ENCODE results near the gene LYRM2.

LYRM2 gene

GRCh38 chr6:89596484-89596883 is 42.1 kb downstream of the LYRM2 start:
- Histone ChIP-seq H4K20me1 (ENCODE audit: insufficient read depth) (no peaks in the 10 kb centered on the region), H3K27ac (no peak overlapping the region), H3K4me3 (IDR thresholded peaks at IDR 0.05; ENCODE audit: insufficient read depth, low read depth, low read length) (no peak overlapping the region), H3K4me1 (ENCODE audit: low read depth, poor library complexity, severe bottlenecking) (peaks cover 6% of the 10 kb centered on the region), H3K9ac (no peak overlapping the region), H3K36me3 (ENCODE audit: insufficient read depth) (no peaks in the 10 kb centered on the region), H3K27me3 (ENCODE audit: insufficient read depth, low read depth) (no peaks in the 10 kb centered on the region), H3K79me2 (ENCODE audit: insufficient read depth, low read depth) (no peaks in the 10 kb centered on the region), H2AFZ (ENCODE audit: low read depth) (no peak overlapping the region), H3K4me2 (no peak overlapping the region)
- TF ChIP-seq, protein P1, sequence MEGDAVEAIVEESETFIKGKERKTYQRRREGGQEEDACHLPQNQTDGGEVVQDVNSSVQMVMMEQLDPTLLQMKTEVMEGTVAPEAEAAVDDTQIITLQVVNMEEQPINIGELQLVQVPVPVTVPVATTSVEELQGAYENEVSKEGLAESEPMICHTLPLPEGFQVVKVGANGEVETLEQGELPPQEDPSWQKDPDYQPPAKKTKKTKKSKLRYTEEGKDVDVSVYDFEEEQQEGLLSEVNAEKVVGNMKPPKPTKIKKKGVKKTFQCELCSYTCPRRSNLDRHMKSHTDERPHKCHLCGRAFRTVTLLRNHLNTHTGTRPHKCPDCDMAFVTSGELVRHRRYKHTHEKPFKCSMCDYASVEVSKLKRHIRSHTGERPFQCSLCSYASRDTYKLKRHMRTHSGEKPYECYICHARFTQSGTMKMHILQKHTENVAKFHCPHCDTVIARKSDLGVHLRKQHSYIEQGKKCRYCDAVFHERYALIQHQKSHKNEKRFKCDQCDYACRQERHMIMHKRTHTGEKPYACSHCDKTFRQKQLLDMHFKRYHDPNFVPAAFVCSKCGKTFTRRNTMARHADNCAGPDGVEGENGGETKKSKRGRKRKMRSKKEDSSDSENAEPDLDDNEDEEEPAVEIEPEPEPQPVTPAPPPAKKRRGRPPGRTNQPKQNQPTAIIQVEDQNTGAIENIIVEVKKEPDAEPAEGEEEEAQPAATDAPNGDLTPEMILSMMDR (conservative IDR thresholded peaks at IDR 0.05; ENCODE audit: low read depth, low read length): no peak

- no peak overlapping the region for H2AFZ ChIP-seq (ENCODE audit: low read depth)
Observed at GRCh38 chr6:89596056-89596455, 42.5 kb downstream of the LYRM2 start.

GRCh38 chr6:89591745-89592144 is 46.8 kb downstream of the LYRM2 start:
- no peaks in the 10 kb centered on the region for H3K79me2 ChIP-seq (ENCODE audit: insufficient read depth, low read depth)
- no peak overlapping the region for H3K4me2 ChIP-seq
- H3K36me3 ChIP-seq (ENCODE audit: insufficient read depth): no peaks in the 10 kb centered on the region

More at GRCh38 chr6:89596056-89596455, 42.5 kb downstream of the LYRM2 start:
- Histone ChIP-seq H3K27ac (no peak overlapping the region), H3K4me2 (no peak overlapping the region), H3K9ac (no peak overlapping the region), H3K36me3 (ENCODE audit: insufficient read depth) (no peaks in the 10 kb centered on the region), H4K20me1 (ENCODE audit: insufficient read depth) (no peaks in the 10 kb centered on the region), H3K4me3 (IDR thresholded peaks at IDR 0.05; ENCODE audit: insufficient read depth, low read depth, low read length) (no peak overlapping the region), H3K4me1 (ENCODE audit: low read depth, poor library complexity, severe bottlenecking) (peaks cover 6% of the 10 kb centered on the region), H3K79me2 (ENCODE audit: insufficient read depth, low read depth) (no peaks in the 10 kb centered on the region), H3K27me3 (ENCODE audit: insufficient read depth, low read depth) (no peaks in the 10 kb centered on the region)
- TF ChIP-seq, protein P1 (conservative IDR thresholded peaks at IDR 0.05; ENCODE audit: low read depth, low read length): no peak

DNA sequence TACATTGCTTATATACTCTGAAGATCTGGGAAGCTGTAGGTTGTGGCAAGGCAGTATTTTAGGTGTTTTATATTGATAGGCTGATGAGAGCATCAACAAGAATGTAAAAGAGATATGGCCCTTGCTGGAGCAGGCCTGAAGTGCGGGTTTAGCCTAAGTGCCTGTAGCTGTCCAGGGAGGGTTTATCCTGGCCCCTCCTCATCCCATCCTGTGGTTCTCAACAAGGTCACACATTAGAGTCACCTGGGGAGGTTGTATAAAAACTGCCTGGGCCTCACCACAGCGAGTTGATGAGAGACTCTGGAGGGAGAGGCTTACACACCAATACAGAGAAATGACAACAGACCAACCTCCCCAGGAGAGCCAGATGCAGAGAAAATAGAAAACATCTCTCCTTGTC is 48.4 kb downstream of the LYRM2 start:
- TF ChIP-seq, protein P1 (conservative IDR thresholded peaks at IDR 0.05; ENCODE audit: low read depth, low read length): no peak
- no peak overlapping the region for H3K27ac ChIP-seq
- no peaks in the 10 kb centered on the region for H3K27me3 ChIP-seq (ENCODE audit: insufficient read depth, low read depth)
- H3K4me3 ChIP-seq (IDR thresholded peaks at IDR 0.05; ENCODE audit: insufficient read depth, low read depth, low read length): no peak overlapping the region
- H2AFZ ChIP-seq (ENCODE audit: low read depth): no peak overlapping the region
- H3K4me1 ChIP-seq (ENCODE audit: low read depth, poor library complexity, severe bottlenecking): no peaks in the 10 kb centered on the region
- no peaks in the 10 kb centered on the region for H3K79me2 ChIP-seq (ENCODE audit: insufficient read depth, low read depth)
- H3K9ac ChIP-seq: no peak overlapping the region
- no peaks in the 10 kb centered on the region for H4K20me1 ChIP-seq (ENCODE audit: insufficient read depth)
- H3K4me2 ChIP-seq: no peak overlapping the region
- H3K36me3 ChIP-seq (ENCODE audit: insufficient read depth): no peaks in the 10 kb centered on the region

More at GRCh38 chr6:89591745-89592144, 46.8 kb downstream of the LYRM2 start:
- Histone ChIP-seq H3K27me3 (ENCODE audit: insufficient read depth, low read depth) (no peaks in the 10 kb centered on the region), H3K4me3 (IDR thresholded peaks at IDR 0.05; ENCODE audit: insufficient read depth, low read depth, low read length) (no peak overlapping the region), H4K20me1 (ENCODE audit: insufficient read depth) (no peaks in the 10 kb centered on the region), H3K4me1 (ENCODE audit: low read depth, poor library complexity, severe bottlenecking) (peaks cover 6% of the 10 kb centered on the region), H3K27ac (no peak overlapping the region), H3K9ac (no peak overlapping the region), H2AFZ (ENCODE audit: low read depth) (no peak overlapping the region)
- TF ChIP-seq, protein P1 (conservative IDR thresholded peaks at IDR 0.05; ENCODE audit: low read depth, low read length): no peak

Data from KMS-11 (cell line).